NCI-H1436 treated with DMSO at 0.1 percent for 48 hours (cell line): Measurements from ENCODE around the gene SCCPDH.

Experiments used
- DNase-seq: peaks from one replicate; lab custom pipeline; 2025; lab: John Stamatoyannopoulos, UW

SCCPDH gene

GRCh38 chr1:246750752-246751151 lies 26.5 kb downstream of the SCCPDH start:
- DNase-seq = no peak

- DNase-seq = no peak
These were observed 29.7 kb downstream of the SCCPDH start for GRCh38 chr1:246753670-246754535.

- no peak for DNase-seq
These were observed 31.2 kb downstream of the SCCPDH start for GRCh38 chr1:246755419-246755818.

- no peak for DNase-seq
These were observed 36.5 kb downstream of the SCCPDH start for GRCh38 chr1:246760422-246761347.

GRCh38 chr1:246761396-246761795 lies 37.2 kb downstream of the SCCPDH start:
- no peak for DNase-seq

- no peak for DNase-seq
These were observed 41.3 kb downstream of the SCCPDH start for GRCh38 chr1:246765521-246765920.

- DNase-seq = no peak
These were observed 44.3 kb downstream of the SCCPDH start for GRCh38 chr1:246768403-246769020.

GRCh38 chr1:246769306-246769705 lies 45.1 kb downstream of the SCCPDH start:
- no peak for DNase-seq

GRCh38 chr1:246771366-246771765 lies 47.2 kb downstream of the SCCPDH start:
- DNase-seq = no peak

GRCh38 chr1:246772686-246773085 lies 48.5 kb downstream of the SCCPDH start:
- DNase-seq = no peak

GRCh38 chr1:246773213-246773641 lies 49.0 kb downstream of the SCCPDH start:
- no peak for DNase-seq

GRCh38 chr1:246775531-246776385 lies 51.5 kb downstream of the SCCPDH start:
- no peak for DNase-seq

- no peak for DNase-seq
These were observed 52.7 kb downstream of the SCCPDH start for GRCh38 chr1:246776923-246777322.

- no peak for DNase-seq
These were observed 54.5 kb downstream of the SCCPDH start for GRCh38 chr1:246778663-246779062.

GRCh38 chr1:246779561-246780175 lies 55.5 kb downstream of the SCCPDH start:
- DNase-seq = no peak

- DNase-seq = no peak
These were observed 56.1 kb downstream of the SCCPDH start for GRCh38 chr1:246780264-246780663.

- no peak for DNase-seq
These were observed 57.0 kb downstream of the SCCPDH start for GRCh38 chr1:246781212-246781611.

- no peak for DNase-seq
These were observed 58.1 kb downstream of the SCCPDH start for GRCh38 chr1:246782120-246782900.

- DNase-seq = no peak
These were observed 60.6 kb downstream of the SCCPDH start for GRCh38 chr1:246784621-246785493.
